Liver (tissue), 9 donors: ENCODE results near the gene FST. TPM values are rescaled to one million over a fixed set of nuclear protein-coding genes. Genes with fewer than 3 reads are reported as not detected.

ENCODE experiments used
- DNase-seq: peaks from one replicate; pipeline ENCODE4 v3.0.0-alpha.2; 2017; ENCODE audit warnings: low spot score
- H3K27ac ChIP-seq, 2 donors: one replicate each; pipeline ENCODE4 v1.7.0; 2013; ENCODE audit warnings: inconsistent platforms in 2 of 2, low read length in 2 of 2, control low read depth in 1 of 2, low read depth in 1 of 2, mild to moderate bottlenecking in 1 of 2
- H3K27me3 ChIP-seq, 4 donors: one replicate each; pipeline versions ENCODE4 v1.6.1 to v1.7.0; 2013; ENCODE audit warnings: low read length in 3 of 4, inconsistent platforms in 1 of 4, mild to moderate bottlenecking in 1 of 4, moderate library complexity in 1 of 4; ENCODE audit not compliant: control insufficient read depth in 4 of 4, insufficient read depth in 4 of 4
- H3K36me3 ChIP-seq, 4 donors: one replicate each; pipeline versions ENCODE4 v1.6.1 to v1.7.0; 2013; ENCODE audit warnings: low read length in 3 of 4, mild to moderate bottlenecking in 3 of 4, low read depth in 1 of 4, moderate library complexity in 1 of 4; ENCODE audit not compliant: control insufficient read depth in 4 of 4, insufficient read depth in 3 of 4
- H3K4me1 ChIP-seq, 4 donors: one replicate each; pipeline versions ENCODE4 v1.6.1 to v1.7.0; 2013; ENCODE audit warnings: low read length in 3 of 4, mild to moderate bottlenecking in 3 of 4, moderate library complexity in 1 of 4; ENCODE audit not compliant: control insufficient read depth in 4 of 4, insufficient read depth in 4 of 4
- H3K4me3 ChIP-seq, 3 donors: one replicate each; pipeline versions ENCODE4 v1.6.1 to v1.7.0; 2013; ENCODE audit warnings: low read length in 3 of 3, control low read depth in 1 of 3, low read depth in 1 of 3, mild to moderate bottlenecking in 1 of 3
- H3K9ac ChIP-seq, 2 donors: one replicate each; pipeline ENCODE4 v1.7.0; 2013; ENCODE audit warnings: low read length in 2 of 2, mild to moderate bottlenecking in 2 of 2, moderate library complexity in 2 of 2, control low read depth in 1 of 2, low read depth in 1 of 2
- H3K9me3 ChIP-seq, 4 donors: one replicate each; pipeline versions ENCODE4 v1.6.1 to v1.7.0; 2013; ENCODE audit warnings: low read length in 3 of 4; ENCODE audit not compliant: control insufficient read depth in 4 of 4
- EGR1 ChIP-seq, 2 donors: IDR thresholded peaks; 2 replicates each; pipeline ENCODE4 v1.6.1; 2016 to 2018; ENCODE audit warnings: antibody characterized with exemption in 2 of 2, low read depth in 2 of 2
- GABPA ChIP-seq, 2 donors: IDR thresholded peaks in 1 of 2; conservative IDR thresholded peaks in 1 of 2; 2 replicates each; pipeline ENCODE4 v1.6.1; 2016; ENCODE audit warnings: antibody characterized with exemption in 2 of 2, mild to moderate bottlenecking in 1 of 2, moderate library complexity in 1 of 2
- HNF4G ChIP-seq: IDR thresholded peaks from 2 replicates; pipeline ENCODE4 v1.6.1; 2016; ENCODE audit warnings: antibody characterized with exemption
- JUND ChIP-seq, 2 donors: IDR thresholded peaks; 2 replicates each; pipeline ENCODE4 v1.6.1; 2016; ENCODE audit warnings: antibody characterized with exemption in 2 of 2
- MAX ChIP-seq: IDR thresholded peaks from 2 replicates; pipeline ENCODE4 v1.6.1; 2016; ENCODE audit warnings: antibody characterized with exemption
- REST ChIP-seq: IDR thresholded peaks from 2 replicates; pipeline ENCODE4 v1.6.1; 2016; ENCODE audit warnings: antibody characterized with exemption, mild to moderate bottlenecking
- RXRA ChIP-seq, 2 donors: IDR thresholded peaks; 2 replicates each; pipeline ENCODE4 v1.6.1; 2017 to 2018; ENCODE audit warnings: antibody characterized with exemption in 2 of 2, mild to moderate bottlenecking in 1 of 2
- WGBS: extraction: QIAGEN DNeasy Blood & Tissue Kit; methylation state at CpG from one replicate; pipeline ENCODE4 v1.1.7; 2013; 5-methylcytosine and 5-hydroxymethylcytosine counted together
- polyA plus RNA-seq, 2 donors: library from polyadenylated mRNA; stranded (reverse) in 1 of 2; unstranded in 1 of 2; fragments of 200-250 nt in 1 of 2; fragments of >200 nt in 1 of 2; fragmentation: Nextera tagmentation in 1 of 2; extraction: Ambion mirVana in 1 of 2; gene quantifications; one replicate each; pipeline versions ENCODE4 v1.2.1 to v1.2.3, GENCODE V29; 2013 to 2015
- total RNA-seq, 2 donors: library from RNA; depleted of rRNA; stranded (reverse); fragments of >200 nt; gene quantifications; one replicate each; pipeline ENCODE4 v1.2.3, GENCODE V29; 2014
- donor health status: healthy.
- donor health status: healthy.
- donor health status: healthy.
- donor health status: healthy.
- donor health status: healthy.

The FST gene
- total and polyA plus RNA-seq, 4 donors = 5.6 to 29.2 (median 16.8) TPM

DNA sequence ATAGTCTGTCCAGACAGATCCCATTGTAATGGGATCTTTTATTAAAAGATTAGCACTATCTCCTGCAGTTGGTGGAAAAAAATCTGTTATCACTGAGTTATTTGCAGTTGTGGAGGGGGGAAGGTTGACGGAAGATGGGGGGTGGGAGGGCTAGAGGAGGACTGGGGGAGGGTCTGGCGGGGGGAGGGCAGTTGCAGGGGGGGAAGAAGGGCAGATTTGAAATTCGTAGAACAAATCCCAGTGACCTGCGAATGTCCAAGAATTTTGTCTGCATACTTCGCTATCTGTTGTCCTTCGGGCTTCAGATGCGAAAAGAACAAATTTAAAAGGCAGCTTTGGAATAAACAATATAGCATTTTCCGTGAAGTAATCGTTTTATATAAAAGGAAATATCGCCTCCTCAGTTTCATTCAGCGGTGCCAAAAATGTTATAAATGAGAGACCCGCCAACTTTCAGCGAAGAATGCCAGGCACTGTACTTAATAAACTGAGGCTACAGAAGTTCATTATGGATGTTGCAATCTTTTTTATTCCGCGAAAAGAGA lies 1.3 kb upstream of the FST start:
- no peaks in the 10 kb centered on the region for H3K27me3 ChIP-seq
- peaks cover 0 to 3% (median 2%) of the 10 kb centered on the region in 4 donors for H3K36me3 ChIP-seq
- under 1% methylated on average over 15 of the region's 15 CpGs for WGBS
- H3K9me3 ChIP-seq = no peaks in the 10 kb centered on the region
- H3K4me3 ChIP-seq = peak overlapping the region; percentile 78 to 86 (median 82)
- peak overlapping the region; percentile 75 to 91 for H3K9ac ChIP-seq
- H3K27ac ChIP-seq = peak overlapping the region; percentile 89 to 95
- H3K4me1 ChIP-seq = peaks cover 10 to 54% (median 42%) of the 10 kb centered on the region in 4 donors
- DNase-seq = no peak
- peak in 1 of 2 donors; percentile 6 for TF ChIP-seq RXRA (IDR thresholded peaks at IDR 0.05)
- TF ChIP-seq REST = no peak

DNA sequence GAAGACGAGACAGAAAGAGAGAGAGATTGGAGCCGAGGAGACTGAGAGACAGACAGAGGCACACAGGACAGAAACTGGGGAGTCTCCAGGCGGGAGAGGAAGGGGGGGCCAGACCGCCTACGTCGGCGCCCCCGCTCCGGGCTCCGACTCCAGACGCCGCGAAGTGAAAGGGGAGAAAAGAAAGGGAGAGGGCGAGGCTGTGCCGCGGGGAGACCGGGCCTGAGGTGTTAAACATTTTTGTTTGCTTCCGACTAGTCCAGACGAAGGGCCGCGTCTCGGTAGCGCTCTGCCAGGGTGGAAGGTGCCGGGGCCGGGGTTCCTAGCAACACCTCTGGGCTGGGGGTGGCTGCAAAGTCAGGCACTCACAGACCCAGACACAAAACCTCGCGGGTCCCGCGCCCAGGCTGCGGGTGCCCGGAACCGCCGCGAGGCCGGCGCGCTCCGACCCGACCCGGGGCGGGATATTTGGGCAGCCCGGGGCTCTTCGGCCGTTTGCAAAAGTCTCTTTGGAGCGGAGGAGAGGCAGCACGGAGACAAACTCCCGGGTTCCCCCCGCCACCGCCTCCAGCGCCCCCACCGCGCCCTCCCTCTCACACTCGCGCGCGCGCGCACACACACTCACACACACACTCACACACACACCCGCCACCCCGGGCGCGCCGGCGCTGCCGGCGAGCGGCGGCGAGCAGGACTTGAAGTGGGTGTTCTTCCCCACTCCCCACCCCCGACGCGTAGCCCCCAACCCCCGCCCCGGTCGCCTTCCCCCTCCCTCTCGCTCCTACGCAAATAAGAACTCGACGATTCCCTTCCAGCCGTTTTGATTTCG lies 626 bp upstream of the FST start:
- no peaks in the 10 kb centered on the region for H3K27me3 ChIP-seq
- peak overlapping the region; percentile 75 to 91 for H3K9ac ChIP-seq
- peak overlapping the region; percentile 89 to 95 for H3K27ac ChIP-seq
- peaks cover 10 to 51% (median 42%) of the 10 kb centered on the region in 4 donors for H3K4me1 ChIP-seq
- no peak for TF ChIP-seq MAX
- TF ChIP-seq REST = no peak
- peak in 1 of 2 donors; percentile 25 for TF ChIP-seq RXRA (IDR thresholded peaks at IDR 0.05)
- WGBS = under 1% methylated on average over 81 of the region's 81 CpGs
- H3K36me3 ChIP-seq = peaks cover 0 to 6% (median 3%) of the 10 kb centered on the region in 4 donors
- H3K9me3 ChIP-seq = no peaks in the 10 kb centered on the region
- peak overlapping the region; percentile 78 to 86 (median 82) for H3K4me3 ChIP-seq
- peak; percentile 66 for DNase-seq

GRCh38 chr5:53481159-53481886 lies 894 bp downstream of the FST start:
- Histone ChIP-seq H3K4me1 (peaks cover 8 to 46% (median 38%) of the 10 kb centered on the region in 4 donors), H3K9ac (peak overlapping the region; percentile 82 to 96), H3K9me3 (no peaks in the 10 kb centered on the region), H3K36me3 (peaks cover 2 to 16% (median 13%) of the 10 kb centered on the region in 4 donors), H3K27me3 (no peaks in the 10 kb centered on the region), H3K4me3 (peak overlapping the region; percentile 82 to 93 (median 85)), H3K27ac (peak overlapping the region; percentile 87 to 91)
- no peak for TF ChIP-seq GABPA (IDR thresholded peaks at IDR 0.05 in 1 of 2, conservative IDR thresholded peaks at IDR 0.05 in 1 of 2)
- TF ChIP-seq HNF4G = no peak
- TF ChIP-seq EGR1 (IDR thresholded peaks at IDR 0.05; ENCODE audit: low read depth in 2 of 2) = no peak
- TF ChIP-seq REST = no peak
- no peak for TF ChIP-seq JUND (IDR thresholded peaks at IDR 0.05)
- 1% methylated on average over 7 of the region's 7 CpGs for WGBS
- no peak for DNase-seq
